ENCODE data around the gene ZNF75A. TPM values are rescaled to one million over a fixed set of nuclear protein-coding genes. Genes with fewer than 3 reads are reported as not detected.
A peak's percentile ranks its signal among the peaks of the same experiment; 100 is the strongest.
"Not testable (repeated sequence)": the region's sequence is repeated elsewhere in the genome, so short reads cannot be mapped to it uniquely, and the experiment has no call there.

The ZNF75A gene
- total RNA-seq = 10 to 100 TPM; 63.6 to 63.8 TPM

- H3K4me1 Mint-ChIP-seq = peaks cover 16% of the 10 kb centered on the region
- H3K9me3 Mint-ChIP-seq = peaks cover 31% of the 10 kb centered on the region
- peak; percentile 95 for ATAC-seq (ENCODE audit: low read depth)
- peak within 1 kb of the TSS; percentile 88 for H3K27ac Mint-ChIP-seq
- POLR2A ChIA-PET = interaction anchor here (0.7 to 3.1 kb wide), 12 partner anchors 8 to 273 kb away, joined by 3 to 31 read pairs (median 4); partner anchors contain the start of genes ZNF174, ZNF263 and ZSCAN32
- H3K27me3 Mint-ChIP-seq = no peaks in the 10 kb centered on the region
- peak within 1 kb of the TSS; percentile 81 for H3K4me3 Mint-ChIP-seq
- DNase-seq = peak; percentile 90
- peaks cover 78% of the 10 kb centered on the region for H3K36me3 Mint-ChIP-seq
These were observed at the start of gene ZNF75A, which contains the start of gene TIGD7 for GRCh38 chr16:3305109-3306068. ZNF75A (plus strand) TSS chr16:3305497; CDS start chr16:3308429, 2,932 bp downstream. TIGD7 (minus strand) TSS chr16:3305430; CDS start chr16:3300614, 4,816 bp downstream.

DNA sequence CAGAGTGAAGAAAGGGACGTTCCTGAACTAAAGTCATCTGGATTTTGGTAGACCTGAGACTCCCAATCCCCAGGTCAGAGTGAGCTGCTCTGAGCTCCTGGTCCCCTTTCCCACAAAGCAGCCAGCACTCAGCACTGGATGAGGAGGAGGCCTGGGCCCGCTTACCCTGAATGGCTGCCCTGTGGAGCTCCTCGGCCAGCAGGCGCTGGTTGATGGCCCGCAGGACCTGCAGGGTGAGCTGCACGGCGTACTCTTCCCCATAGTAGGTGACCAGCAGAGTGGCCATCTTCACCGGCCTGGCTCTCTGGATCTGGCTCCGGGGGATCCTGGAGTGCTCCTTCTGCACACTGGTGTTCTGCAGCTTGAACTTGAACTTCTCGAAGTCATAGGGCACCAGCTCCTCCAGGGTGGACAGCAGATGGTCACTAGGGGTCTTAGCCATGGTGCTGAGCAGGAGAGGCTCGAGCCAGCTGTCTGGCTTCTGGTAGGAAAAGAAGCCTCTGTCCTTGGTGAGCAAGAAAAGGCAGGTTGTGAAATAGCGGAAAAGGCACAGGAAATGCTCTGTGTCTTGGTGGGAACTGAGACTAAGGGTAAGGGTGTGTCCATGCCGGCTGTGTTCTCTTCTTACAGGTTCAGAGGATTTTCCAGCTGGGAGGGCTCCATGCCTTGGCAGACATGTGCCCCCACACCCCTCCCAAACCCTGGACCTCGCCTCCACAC lies 49.0 kb upstream of the ZNF75A start, which contains the start of gene MEFV:
Gene MEFV (minus strand): TSS at position 488 of the 720 bp plus-strand sequence. CDS start 46 bp downstream, at position 442.
- no peaks in the 10 kb centered on the region for H3K4me1 Mint-ChIP-seq
- no peak for ATAC-seq (ENCODE audit: low read depth)
- no peaks in the 10 kb centered on the region for H3K9me3 Mint-ChIP-seq
- H3K27ac Mint-ChIP-seq = no peak within 1 kb of the TSS
- DNase-seq = no peak
- peaks cover 3% of the 10 kb centered on the region for H3K27me3 Mint-ChIP-seq
- POLR2A ChIA-PET = interaction anchor here (1.6 kb wide), 1 partner anchor 145 kb away, joined by 3 read pairs; the partner anchor contains the start of genes ZNF174 and ZSCAN32
- H3K4me3 Mint-ChIP-seq = no peak within 1 kb of the TSS
- H3K36me3 Mint-ChIP-seq = no peaks in the 10 kb centered on the region

GRCh38 chr16:3256866-3257465 lies 48.3 kb upstream of the ZNF75A start:
- H3K9me3 Mint-ChIP-seq = peaks cover 2% of the 10 kb centered on the region
- H3K27ac Mint-ChIP-seq = no peak overlapping the region
- peaks cover 2% of the 10 kb centered on the region for H3K4me1 Mint-ChIP-seq
- H3K27me3 Mint-ChIP-seq = peaks cover 3% of the 10 kb centered on the region
- ATAC-seq (ENCODE audit: low read depth) = no peak
- POLR2A ChIA-PET = interaction anchor here (1.6 kb wide), 1 partner anchor 144 kb away, joined by 3 read pairs; the partner anchor contains the start of genes ZNF174 and ZSCAN32
- DNase-seq = no peak
- H3K36me3 Mint-ChIP-seq = peaks cover 3% of the 10 kb centered on the region
- H3K4me3 Mint-ChIP-seq = no peak overlapping the region

GRCh38 chr16:3259836-3260235 lies 45.5 kb upstream of the ZNF75A start:
- H3K27me3 Mint-ChIP-seq = peaks cover 3% of the 10 kb centered on the region
- H3K4me1 Mint-ChIP-seq = peaks cover 17% of the 10 kb centered on the region
- POLR2A ChIA-PET = no interaction called here
- peaks cover 14% of the 10 kb centered on the region for H3K36me3 Mint-ChIP-seq
- DNase-seq (no peak), ATAC-seq (ENCODE audit: low read depth) (no peak)
- no peak overlapping the region for H3K4me3 Mint-ChIP-seq
- H3K27ac Mint-ChIP-seq = no peak overlapping the region
- peaks cover 6% of the 10 kb centered on the region for H3K9me3 Mint-ChIP-seq

DNA sequence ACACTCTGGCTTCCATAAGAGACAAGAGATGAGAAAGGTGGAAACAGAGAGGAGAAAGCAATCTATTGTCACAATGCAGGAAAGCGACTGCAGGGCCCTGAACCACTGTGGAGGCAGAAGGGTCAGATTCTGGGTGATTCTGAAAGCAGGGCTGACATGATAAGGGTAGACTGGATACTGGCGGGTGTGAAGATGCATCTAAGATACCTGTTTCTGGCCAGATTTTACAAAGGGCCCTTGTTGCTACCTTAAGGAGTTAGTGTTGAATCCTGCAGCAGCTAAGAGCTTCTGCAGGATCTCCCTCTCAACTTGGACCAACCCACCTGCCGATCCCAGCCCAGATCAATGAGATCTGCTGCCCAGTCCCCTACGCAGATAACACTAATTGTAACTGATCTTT lies 42.8 kb upstream of the ZNF75A start:
- Mint-ChIP-seq H3K4me1 (peaks cover 22% of the 10 kb centered on the region), H3K9me3 (peaks cover 6% of the 10 kb centered on the region), H3K36me3 (peaks cover 23% of the 10 kb centered on the region), H3K4me3 (peak overlapping the region; percentile 94), H3K27ac (peak overlapping the region; percentile 87), H3K27me3 (no peaks in the 10 kb centered on the region)
- DNase-seq (no peak), ATAC-seq (ENCODE audit: low read depth) (no peak)
- POLR2A ChIA-PET = interaction anchor here (0.6 to 3.9 kb wide), 7 partner anchors 21 to 197 kb away, joined by 3 to 38 read pairs (median 5); partner anchors contain the start of genes ZNF174, ZNF200, ZNF263 and ZSCAN32

DNA sequence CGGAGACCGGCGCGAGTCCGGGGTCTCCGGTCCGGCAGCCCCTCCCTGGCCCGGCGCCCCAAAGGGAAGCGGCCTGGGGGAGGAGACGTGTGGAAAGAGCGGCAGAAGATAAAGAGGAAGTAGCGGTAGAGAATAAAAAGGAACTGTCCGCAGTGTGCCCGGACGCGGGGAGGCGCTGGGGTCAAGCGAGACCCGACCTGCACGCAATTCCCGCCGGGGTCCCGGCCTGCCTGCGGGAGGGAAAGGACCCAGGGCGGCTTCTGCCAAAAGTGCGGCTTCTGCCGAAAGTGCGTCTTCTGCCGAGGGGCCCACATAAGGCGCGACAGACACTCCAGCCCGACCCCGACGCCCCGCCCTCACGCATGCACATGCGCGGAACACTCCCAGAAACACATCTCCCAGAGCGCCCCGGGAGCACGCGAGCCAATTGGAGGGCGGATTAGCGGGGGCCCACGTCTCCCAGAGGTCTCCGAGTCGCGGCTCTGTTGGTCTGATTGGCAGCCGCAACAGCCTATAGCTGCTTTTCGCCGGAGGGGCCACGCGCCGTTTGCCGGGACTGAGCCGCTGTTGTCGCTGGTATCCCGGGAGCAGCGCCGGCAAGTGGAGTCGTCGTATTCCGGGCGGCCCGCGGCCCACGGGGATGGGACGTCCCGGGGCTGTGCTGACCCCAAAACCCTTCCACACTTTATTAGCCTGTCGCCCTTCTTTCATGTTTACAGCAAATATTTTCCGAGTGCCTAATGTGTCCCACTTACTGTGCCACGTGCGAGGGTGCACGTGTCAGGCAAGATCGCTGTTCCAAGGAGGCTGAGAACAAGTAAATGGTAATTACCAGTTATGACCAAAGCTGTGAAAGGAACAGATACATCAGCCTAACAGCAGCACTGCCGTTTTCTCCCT lies 40.9 kb upstream of the ZNF75A start:
- H3K4me3 Mint-ChIP-seq = peak overlapping the region; percentile 94
- H3K27ac Mint-ChIP-seq = peak overlapping the region; percentile 96
- DNase-seq (peak; percentile 96), ATAC-seq (ENCODE audit: low read depth) (peak; percentile 90)
- H3K4me1 Mint-ChIP-seq = peaks cover 22% of the 10 kb centered on the region
- H3K9me3 Mint-ChIP-seq = peaks cover 6% of the 10 kb centered on the region
- no peaks in the 10 kb centered on the region for H3K27me3 Mint-ChIP-seq
- peaks cover 31% of the 10 kb centered on the region for H3K36me3 Mint-ChIP-seq
- POLR2A ChIA-PET = interaction anchor here (0.6 to 3.9 kb wide), 19 partner anchors 10 to 236 kb away, joined by 3 to 38 read pairs (median 4); partner anchors contain the start of genes CLUAP1, NAA60, ZNF174 and ZNF200

- no peak overlapping the region for H3K27ac Mint-ChIP-seq
- H3K9me3 Mint-ChIP-seq = peaks cover 7% of the 10 kb centered on the region
- peaks cover 19% of the 10 kb centered on the region for H3K4me1 Mint-ChIP-seq
- no peak for DNase-seq
- no peaks in the 10 kb centered on the region for H3K27me3 Mint-ChIP-seq
- no peak overlapping the region for H3K4me3 Mint-ChIP-seq
- ATAC-seq (ENCODE audit: low read depth) = no peak
- POLR2A ChIA-PET = interaction anchor here (0.6 to 2.2 kb wide), 4 partner anchors 10 to 68 kb away, joined by 3 to 9 read pairs (median 6); partner anchors contain the start of gene ZNF263
- H3K36me3 Mint-ChIP-seq = peaks cover 30% of the 10 kb centered on the region
These were observed 38.3 kb upstream of the ZNF75A start for GRCh38 chr16:3266873-3267537.

DNA sequence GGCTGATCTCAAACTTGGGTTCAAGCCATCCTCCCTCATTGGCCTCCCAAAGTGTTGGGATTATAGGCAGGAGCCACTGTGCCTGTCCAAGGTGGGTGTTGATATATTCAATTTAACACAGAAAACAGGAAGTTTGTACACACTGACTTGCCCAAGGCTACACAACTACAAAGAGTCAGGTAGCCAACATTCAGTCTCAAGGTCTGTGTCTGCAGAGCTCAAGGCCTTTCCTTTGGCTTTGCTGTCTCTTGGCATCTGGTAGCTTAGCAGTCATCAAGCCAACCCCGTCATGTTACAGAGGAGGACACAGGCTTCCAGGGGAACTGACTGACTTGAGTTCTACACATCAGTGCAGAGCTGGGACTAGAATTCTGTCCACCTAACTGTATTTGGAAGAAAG lies 37.0 kb upstream of the ZNF75A start:
- POLR2A ChIA-PET = interaction anchor here (1.0 to 2.2 kb wide), 2 partner anchors 9 to 133 kb away, joined by 3 to 9 read pairs; partner anchors contain the start of genes ZNF174 and ZSCAN32
- Mint-ChIP-seq H3K4me1 (peaks cover 11% of the 10 kb centered on the region), H3K27me3 (no peaks in the 10 kb centered on the region), H3K36me3 (peaks cover 25% of the 10 kb centered on the region), H3K4me3 (no peak overlapping the region), H3K27ac (no peak overlapping the region), H3K9me3 (peaks cover 2% of the 10 kb centered on the region)
- no peak for ATAC-seq (ENCODE audit: low read depth)
- no peak for DNase-seq

GRCh38 chr16:3270718-3271117 lies 34.6 kb upstream of the ZNF75A start:
- POLR2A ChIA-PET; DNase-seq; H3K4me1 Mint-ChIP-seq; H3K27me3 Mint-ChIP-seq; ATAC-seq (ENCODE audit: low read depth); H3K4me3 Mint-ChIP-seq; H3K27ac Mint-ChIP-seq; H3K9me3 Mint-ChIP-seq: not testable (repeated sequence)
- peaks cover 24% of the 10 kb centered on the region for H3K36me3 Mint-ChIP-seq

- peaks cover 24% of the 10 kb centered on the region for H3K36me3 Mint-ChIP-seq
- not testable (repeated sequence) for ATAC-seq (ENCODE audit: low read depth); H3K4me3 Mint-ChIP-seq; H3K4me1 Mint-ChIP-seq; DNase-seq; H3K27me3 Mint-ChIP-seq; H3K9me3 Mint-ChIP-seq; H3K27ac Mint-ChIP-seq
- POLR2A ChIA-PET = interaction anchor here (0.6 kb wide), 1 partner anchor 20 kb away, joined by 3 read pairs; no protein-coding TSS in a partner anchor
These were observed 34.0 kb upstream of the ZNF75A start for GRCh38 chr16:3271281-3271680.

DNA sequence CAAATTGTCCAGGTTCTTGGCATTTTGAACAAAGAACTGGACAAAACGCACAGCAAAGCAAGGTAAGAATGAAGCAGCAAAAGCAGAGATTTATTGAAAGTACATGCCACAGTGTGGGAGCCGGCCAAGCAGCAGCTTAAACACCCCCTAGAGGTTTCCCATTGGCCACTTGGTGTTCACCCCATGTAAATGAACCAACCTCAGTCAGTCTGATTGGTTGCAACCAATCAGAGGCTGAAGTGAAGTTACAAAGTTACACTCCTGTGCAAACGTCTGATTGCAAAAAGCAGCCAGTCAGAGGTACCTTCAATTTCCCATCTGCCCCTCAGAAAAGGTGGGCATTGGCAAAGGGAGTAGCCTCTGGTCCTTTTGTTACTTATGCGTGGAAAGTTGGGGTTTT lies 30.8 kb upstream of the ZNF75A start:
- H3K4me3 Mint-ChIP-seq = no peak overlapping the region
- no peaks in the 10 kb centered on the region for H3K4me1 Mint-ChIP-seq
- peaks cover 6% of the 10 kb centered on the region for H3K36me3 Mint-ChIP-seq
- peaks cover 26% of the 10 kb centered on the region for H3K27me3 Mint-ChIP-seq
- DNase-seq (peak; percentile 7), ATAC-seq (ENCODE audit: low read depth) (no peak)
- no peak overlapping the region for H3K27ac Mint-ChIP-seq
- H3K9me3 Mint-ChIP-seq = peaks cover 2% of the 10 kb centered on the region
- POLR2A ChIA-PET = interaction anchor here (1.3 kb wide), 1 partner anchor 10 kb away, joined by 3 read pairs; no protein-coding TSS in a partner anchor

Measured in activated naive CD8-positive, alpha-beta T cell treated with anti-CD3 and anti-CD28 coated beads, Interleukin-2, amount 10 ng/mL, durations not matched to agents 7 days and 5 days (primary cell).